HG02885 (cell line): ENCODE results near the gene CALML4.
"Not testable (repeated sequence)": the region's sequence is repeated elsewhere in the genome, so short reads cannot be mapped to it uniquely, and the experiment has no call there.

Experiments
- ATAC-seq: cut with Tn5 transposase; IDR thresholded peaks from one replicate; pipeline ENCODE4 v1.9.1; 2021; ENCODE audit warnings: mild to moderate bottlenecking; ENCODE audit not compliant: unreplicated experiment, poor library complexity

Gene CALML4, protein sequence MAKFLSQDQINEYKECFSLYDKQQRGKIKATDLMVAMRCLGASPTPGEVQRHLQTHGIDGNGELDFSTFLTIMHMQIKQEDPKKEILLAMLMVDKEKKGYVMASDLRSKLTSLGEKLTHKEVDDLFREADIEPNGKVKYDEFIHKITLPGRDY

DNA sequence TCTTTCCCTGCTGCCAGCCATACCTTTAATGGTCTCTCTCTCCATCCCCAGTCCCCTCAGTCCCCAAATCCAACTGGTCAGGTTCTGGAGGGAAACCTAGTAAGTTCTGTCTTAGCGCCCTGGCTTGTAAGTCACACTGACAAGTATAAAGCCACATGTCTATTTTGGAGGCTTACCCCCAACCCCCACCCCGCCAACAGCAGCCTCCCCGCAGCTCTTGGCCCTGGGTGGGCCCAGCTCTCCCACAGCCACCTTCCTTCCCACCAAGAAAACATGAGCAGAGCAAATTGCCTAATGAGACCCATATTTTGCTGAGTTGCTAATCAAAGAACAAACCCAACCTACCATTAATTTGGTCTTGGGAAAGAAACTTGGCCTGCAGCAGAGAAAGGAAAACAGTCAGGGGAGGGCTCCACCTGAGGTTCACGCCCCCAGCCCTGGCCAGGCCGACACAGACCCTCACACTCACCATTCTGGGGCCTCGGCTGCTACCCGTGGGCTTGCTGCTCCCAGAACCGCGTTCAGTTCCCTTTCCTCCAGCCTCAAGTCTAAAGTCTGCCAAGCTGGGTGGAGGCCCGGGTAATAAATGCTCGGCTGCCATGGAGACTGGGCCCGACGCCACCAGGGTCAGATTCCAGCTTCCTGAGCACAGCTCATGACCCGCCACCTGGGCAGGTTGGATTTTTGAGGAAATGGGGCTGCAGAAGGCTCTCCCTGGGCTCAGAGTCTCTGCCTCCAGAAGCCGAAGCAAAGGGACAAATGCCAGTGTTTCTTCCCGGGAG, at the start of gene CALML4:
CALML4 (minus strand) TSS at position 557 of the 782 bp plus-strand sequence; CDS start at position 472, 85 bp downstream.
- ATAC-seq, result no peak

DNA sequence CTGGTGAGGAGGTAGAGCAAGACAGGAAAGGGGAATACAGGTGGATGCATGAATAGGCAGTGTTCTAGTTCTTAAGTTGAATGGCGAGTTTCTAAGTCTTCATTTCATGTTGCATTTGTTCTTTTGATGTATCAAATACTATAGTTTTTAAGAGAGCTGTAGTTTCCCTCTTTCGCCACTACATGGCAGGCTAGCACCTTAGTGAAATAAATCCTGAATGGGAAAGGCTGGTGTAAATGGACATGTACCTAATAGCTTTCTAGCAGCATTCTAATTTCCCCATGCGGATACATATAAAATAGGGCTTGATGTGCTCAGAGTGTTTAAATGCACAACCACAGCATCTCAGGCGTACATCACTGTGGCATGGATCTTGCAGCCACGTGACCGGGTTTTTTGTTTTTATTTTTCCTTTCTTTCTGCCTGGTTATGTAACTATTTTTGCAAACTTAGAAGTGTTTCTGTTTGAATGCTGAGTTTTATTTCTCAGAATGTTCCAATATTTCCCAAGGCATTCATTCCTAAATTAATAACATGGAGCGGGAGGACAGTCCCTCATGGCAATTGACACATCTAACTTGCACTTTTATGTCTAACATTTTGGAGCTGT, 47.9 kb upstream of the CALML4 start:
- ATAC-seq, result no peak

DNA sequence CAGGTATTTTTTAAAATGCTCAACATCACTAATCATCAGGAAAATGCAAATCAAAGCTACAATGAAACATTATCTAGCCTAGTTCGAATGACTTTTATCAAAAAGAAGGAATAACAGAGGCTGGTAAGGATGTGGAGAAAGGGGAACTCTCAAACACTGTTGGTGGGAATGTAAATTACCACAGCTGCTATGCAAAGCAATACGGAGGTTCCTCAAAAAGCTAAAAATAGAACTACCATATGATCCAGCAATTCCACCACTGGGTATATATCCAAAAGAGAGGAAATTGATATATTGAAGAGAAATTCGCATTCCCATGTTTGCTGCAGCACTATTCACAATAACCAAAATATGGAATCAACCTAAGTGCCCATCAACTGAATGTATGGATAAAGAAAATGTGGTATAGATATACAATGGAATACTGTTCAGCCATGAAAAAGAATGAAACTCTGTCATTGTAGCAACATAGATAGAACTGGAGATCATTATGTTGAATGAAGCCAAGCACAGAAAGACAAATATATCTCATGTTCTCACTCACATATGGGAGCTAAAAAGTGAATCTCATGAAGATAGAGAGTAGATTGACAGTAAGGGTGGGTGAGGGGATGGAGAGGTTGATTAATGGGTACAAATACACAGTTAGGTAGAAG, 44.1 kb upstream of the CALML4 start:
- no peak for ATAC-seq

DNA sequence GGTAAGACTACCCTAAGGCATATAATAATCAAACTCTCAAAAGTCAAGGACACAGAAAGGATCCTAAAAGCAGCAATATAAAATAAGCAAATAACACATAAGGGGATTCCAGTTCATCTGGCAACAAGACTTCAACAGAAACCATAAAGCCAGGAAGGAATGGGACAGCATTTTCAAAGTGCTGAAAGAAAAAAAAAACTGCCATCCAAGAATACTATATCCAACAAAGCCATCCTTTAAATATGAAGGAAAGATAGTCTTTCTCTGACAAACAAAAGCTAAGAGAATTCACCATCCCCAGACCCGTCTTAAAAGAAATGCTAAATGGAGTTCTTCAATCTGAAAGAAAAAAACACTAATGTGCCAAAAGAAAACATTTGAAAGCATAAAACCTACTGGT, 39.1 kb upstream of the CALML4 start:
- ATAC-seq, result no peak

DNA sequence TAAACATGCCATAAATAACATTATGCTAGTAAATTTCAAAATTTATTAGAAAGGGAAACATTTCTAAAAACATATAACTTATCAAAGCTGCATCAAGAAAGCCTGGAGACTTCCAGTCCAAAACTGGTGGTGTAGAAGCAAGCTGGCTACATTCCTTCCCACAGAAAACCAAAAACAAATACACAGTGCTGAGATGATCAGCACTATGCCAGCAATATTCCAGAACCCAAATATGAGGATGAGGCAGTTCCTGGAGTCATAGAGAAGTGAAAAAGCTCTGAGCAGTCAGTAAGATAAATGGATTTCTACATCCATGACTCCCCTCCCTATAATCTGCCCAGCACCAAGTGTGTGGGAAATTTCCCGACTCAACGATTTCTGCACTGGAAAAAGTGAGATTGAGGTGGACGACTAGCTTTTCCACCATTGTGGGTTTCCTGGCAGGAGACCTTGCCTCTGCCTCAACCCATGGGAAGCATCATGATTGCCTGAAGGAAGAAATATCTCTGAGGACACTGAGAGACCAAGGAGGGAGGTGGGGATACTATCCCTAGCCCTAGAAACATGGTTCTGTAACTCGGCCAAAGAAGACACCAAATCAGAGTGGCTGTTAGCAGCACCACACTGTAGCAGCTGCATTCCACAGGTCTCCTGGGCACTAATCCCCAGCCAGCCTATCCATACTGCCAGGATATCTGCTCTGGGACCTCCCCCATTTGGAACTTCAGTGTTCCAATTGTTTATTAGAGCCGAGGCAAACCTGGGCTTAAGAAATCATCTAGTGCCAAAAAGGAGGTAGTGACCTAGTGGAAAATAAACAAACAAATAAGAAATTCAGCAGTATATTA, 36.2 kb upstream of the CALML4 start:
- ATAC-seq, result no peak

DNA sequence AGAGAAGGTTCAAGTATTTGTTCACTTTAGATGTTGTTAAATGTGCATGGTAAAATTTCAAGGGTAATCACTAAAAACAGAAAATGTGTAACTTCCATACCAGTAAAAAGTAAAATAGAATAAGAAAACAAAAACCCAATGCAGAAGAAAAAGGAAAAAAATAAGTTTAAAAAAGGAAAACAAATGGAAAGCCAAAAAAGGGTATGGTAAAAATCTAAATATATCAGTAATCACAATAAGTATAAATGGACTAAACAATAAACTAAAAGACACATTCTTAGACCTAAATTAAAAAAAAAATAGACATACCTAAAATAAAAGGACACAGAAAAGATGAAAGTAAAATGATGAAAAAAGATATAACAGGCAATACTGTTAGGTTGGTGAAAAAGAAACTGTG, 33.9 kb upstream of the CALML4 start:
- no peak for ATAC-seq

DNA sequence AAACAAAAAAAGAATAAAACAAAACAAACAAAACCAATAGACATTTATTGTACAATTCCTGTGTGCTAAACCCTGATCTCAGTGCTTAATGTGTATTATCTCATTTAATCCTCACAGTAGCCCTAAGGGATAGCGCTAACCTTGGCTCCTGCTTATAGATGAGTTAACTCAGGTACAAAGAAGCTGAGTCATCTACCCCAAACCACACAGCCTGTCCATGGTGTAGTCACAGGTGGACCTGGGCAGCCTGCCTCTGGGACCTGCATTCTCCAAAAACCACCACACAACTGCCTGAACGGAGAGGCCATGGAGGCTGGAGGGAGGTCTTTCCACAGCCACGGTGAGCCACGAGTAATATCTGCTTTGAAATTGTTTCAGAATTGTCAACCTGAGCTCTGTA, 29.9 kb upstream of the CALML4 start:
- ATAC-seq, result no peak

DNA sequence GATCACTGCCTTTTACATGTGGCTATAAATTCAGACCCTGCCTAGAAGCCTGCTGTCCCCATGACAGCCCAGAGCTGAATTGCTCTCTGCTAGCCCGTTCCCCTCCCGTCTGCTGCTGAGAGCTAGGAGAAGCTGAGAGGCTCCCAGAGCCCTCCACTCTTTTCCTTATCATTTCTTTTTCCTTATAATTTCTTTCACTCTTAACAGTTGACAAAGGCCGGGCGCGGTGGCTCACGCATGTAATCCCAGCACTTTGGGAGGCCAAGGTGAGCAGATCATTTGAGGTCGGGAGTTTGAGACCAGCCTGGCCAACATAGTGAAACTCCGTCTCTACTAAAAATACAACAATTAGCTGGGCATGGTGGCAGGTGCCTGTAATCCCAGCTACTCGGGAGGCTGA, 29.4 kb upstream of the CALML4 start:
- ATAC-seq, result not testable (repeated sequence)

DNA sequence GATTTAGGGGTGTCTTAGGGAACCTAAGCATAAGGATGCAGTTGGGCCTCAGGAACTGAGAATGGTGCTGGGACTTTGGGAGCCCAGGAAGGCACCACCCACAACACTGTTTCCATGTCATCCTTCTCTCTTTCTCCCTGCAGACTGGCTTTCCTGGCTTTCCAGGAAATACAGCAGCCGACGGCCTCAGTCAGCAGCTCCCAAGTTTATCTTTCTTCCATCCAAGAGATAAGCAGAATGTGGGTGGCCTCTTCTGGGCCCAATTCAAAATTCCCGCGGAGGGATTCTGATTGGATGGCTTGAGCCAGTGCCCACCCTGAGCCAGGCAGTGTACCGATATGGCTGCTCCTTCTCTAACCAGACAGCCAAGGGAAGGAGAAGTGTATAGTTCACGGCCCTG, 28.9 kb upstream of the CALML4 start:
- no peak for ATAC-seq

DNA sequence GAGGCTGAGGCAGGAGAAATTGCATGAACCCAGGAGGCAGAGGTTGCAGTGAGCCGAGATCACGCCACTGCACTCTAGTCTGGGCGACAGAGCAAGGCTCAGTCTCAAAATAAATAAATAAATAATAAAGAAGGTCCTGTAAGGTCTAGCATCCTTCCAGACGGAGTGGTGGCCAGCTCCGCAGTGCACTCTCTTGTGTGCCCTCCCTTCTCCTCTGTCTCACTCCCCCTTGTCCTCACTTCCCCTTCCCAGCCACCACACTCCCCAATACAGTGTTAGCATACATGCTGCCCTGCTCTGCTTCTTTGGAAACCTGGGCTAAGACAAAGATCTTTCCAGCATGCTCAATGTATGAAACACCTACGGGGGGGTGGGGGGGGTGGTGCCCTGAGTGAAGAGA, 27.8 kb upstream of the CALML4 start:
- no peak for ATAC-seq

DNA sequence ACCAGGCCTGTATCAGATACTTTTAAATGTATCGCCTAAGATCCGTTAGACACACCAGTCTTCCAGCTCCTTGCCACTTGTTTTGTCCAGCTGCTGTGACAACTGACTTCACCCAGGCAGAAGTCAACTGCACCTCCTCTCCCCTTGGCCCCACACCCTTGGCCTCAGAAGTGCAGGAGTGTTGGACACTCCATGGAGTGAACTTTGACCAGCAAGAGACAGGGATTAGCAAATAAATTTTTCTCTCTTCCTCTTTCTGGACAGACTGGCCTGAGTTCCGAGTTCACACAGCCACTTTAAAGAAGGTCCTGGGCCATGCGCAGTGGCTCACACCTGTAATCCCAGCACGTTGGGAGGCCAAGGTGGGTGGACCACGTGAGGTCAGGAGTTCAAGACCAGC, 27.3 kb upstream of the CALML4 start:
- ATAC-seq, result no peak

DNA sequence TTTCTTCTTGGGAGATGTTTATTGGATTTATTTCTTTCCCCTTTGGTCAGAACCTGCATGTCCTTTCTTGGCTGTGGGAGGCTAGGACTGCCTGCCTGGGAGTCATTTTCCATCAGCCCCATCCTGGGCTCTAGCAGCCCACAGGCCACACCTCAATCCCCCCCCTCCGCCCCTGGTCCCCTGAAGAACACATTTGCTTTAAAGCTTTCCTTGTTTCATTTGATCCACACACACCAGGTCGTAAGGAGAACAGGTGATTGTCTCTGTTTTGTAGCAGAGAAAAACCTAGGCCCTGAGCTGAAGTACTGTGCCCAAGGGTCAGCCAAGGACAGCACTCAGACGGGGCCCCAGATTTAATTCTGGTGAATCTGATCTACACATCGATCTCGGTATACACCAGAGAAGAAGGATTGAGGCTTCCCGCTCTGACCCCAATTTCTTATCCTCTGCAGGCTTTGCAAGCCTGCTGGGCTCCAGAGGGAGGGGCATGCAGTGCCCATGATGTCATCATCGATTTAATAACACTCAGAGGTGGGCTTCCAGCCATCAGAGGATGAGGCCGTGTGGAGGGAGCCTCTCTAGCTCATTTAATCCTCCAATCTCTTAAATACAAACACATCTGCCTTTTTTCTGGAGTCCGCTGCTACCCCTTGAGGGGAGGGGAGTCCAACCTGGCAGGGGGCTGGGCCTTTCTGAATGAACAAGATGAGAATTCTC, 26.1 kb upstream of the CALML4 start:
- no peak for ATAC-seq

DNA sequence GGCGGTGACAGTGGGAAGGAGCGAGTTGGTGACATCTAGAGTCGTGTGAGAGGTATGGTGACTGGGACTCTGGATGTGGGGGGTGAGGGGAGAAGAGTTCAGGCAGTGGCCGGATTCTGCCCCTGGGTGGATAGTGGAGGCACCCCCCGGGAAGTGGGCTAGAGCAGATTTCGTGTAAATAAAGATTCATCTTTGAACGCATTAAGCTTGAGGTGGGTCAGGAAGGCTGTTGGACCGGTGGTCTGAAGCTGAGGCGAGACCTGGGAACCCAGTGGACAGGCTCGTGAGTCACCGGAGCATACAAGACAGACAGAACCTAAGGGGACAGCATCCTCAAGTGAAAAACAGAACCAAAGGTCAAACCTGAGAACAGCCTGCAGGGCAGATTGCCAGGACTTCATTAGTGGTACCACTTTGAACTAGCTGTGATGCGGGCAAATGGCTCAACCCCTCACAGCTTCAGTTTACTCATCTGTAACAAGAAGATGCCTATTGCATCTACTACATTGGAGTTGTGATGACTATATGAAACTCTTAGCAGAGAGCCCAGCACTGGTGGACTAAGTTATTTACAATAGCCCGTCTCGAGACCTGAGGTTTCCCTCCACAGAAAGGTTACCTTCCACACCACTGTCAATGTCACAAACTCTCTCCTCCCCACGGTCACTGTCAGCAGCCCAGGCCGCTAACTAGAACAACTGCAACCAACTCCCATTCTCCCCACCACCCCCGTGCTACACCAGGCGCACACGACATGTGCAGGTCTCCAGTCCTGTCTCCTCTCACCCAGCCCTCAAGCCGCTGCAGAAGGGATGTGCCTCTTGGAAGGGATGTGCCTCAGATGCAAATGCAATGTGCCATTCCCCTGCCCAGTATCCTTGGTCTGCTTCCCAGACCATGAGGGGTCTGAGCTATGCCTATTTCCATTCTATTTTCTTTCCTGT, 25.3 kb upstream of the CALML4 start:
- peak; percentile 33 for ATAC-seq

DNA sequence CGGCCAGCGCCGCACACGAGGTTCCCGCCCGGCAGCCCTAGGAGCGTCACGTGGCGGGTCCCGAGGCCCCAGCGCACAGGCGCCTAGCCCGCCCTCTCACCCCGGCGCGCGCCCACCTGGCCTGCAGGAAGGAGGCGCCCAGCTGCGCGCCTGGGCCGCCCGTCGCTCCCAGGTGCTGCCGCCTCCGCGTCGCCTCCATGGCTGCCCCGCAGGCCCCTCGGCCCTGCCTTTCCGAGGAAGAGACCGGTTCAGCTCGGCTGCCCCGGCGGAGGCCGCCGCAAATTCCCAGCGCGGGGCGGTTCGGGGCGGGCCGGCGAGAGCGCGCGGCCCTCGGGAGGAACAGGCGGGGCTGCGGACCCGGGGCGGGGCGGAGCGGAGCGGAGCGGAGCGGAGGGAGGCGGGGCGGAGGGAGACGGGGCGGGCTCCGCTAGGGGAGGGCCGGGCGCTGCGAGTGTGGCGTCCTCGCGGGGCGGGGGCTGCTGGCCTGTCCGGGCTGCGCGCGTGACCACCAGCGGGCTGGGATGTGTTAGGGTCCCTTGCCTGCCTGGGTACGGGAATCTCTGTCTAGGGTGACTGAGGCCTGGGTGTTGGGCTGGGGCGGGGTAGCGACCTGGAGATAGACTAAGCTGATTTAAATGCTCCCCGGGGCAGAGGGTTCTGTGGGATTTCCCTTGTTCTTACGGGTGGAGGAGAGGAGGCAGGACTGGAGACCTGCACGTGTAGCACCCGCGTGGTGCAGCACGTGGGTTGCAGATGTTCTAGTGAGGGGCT, 24.4 kb upstream of the CALML4 start, which contains the start of gene CLN6:
CLN6 (minus strand) TSS at position 343 of the 771 bp plus-strand sequence; CDS start at position 199, 144 bp downstream.
- ATAC-seq, result peak; percentile 72

DNA sequence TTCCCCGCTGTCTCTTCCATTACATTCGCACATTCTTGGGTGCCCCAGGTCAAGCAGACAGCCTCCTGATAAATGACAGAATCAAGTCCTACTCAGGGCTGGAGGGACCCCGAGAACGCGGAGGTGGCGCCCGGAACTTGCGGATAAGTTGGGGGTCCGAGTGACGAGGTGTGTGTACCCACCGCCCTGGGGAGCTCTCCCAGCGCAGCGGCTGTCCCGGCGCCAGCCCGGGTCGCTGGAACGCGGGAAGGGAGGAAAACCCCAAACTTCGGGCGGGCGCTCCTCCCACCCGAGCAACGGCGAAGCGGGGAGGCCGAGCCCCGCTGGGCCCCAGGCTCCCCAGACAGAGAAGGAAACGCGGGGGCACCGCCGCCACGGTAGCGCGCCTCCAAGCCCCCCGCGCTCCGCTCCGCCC, 23.8 kb upstream of the CALML4 start:
- peak; percentile 6 for ATAC-seq

DNA sequence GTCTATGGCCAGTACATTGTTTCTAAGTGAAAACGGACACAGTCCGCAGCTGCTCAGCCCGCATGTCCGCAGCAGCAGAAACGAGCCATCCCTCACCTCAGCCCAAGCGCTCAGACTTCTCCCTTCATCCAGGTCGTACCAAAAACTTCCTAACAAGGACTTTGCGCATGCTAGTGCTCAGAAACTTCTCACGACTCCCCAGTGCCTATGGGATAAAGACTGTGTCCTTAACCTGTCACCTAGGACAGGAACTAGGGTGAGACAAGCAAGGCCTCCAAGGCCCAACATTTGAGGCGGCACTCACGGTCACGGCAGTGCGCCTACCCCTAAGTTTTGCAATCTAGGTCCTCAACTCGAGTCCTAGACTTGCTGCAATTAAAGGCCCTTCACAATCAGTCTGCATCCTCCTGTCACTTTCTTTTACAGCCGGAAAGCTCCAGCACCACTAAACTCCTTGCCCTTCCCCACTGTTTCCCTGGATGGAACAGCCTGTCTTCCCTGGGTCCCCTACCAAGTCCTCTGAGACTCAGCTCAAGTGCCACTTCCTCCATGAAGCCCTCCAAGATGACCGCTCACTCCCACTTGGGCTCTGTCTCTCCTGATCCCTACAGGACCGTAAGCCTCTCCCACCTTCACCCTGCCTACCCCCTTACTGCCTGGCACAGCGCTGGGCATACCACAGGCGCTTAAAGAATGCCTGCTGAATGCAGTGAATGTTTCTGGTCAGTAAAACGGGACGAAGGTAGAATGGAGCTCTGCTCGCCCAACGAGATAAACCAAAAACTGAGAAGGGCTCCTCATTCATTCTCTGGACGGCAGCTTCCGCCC, 23.2 kb upstream of the CALML4 start:
- ATAC-seq, result no peak

DNA sequence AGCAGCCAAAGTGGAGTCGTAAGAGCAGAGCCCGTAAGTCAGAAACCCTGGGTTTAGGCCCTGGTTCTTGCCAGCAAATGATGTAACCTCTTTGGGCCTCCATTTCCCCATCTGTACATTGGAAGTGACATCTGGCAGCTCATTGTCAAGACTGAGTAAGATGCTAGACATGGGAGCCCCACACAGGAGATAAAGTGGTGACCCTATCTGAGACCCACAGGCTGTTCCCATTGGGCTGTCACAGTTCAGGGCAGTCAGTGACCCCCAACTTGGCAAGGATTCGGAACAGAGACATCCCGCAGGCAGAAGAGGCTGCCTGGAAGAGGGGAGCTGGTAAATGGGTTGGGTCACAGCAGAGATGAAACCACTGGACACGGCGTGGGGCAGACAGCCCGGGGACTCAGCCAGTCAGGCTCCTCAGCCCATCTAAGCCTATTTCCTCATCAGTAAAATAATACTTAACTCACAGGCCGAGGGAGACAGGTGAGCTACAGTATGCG, 22.6 kb upstream of the CALML4 start:
- no peak for ATAC-seq
